ENCODE results near the gene HOXD13.

HOXD13 gene

GRCh38 chr2:176076063-176076462 is 16.5 kb upstream of the HOXD13 start (continued):
- no peak for TF ChIP-seq PRDM10 (tag by site-specific recombination; IDR thresholded peaks at IDR 0.05)
- TF ChIP-seq ZEB2 (tag by site-specific recombination; IDR thresholded peaks at IDR 0.05): no peak
- TF ChIP-seq ZNF776 (tag by site-specific recombination; IDR thresholded peaks at IDR 0.05; ENCODE audit: borderline replicate concordance): no peak
- TF ChIP-seq TRIM28 (IDR thresholded peaks at IDR 0.05; ENCODE audit: borderline replicate concordance, low read length): no peak
- no peak for TF ChIP-seq ZNF274 (IDR thresholded peaks at IDR 0.05; ENCODE audit: low read length)
- TF ChIP-seq ZNF274 (tag by site-specific recombination; IDR thresholded peaks at IDR 0.05; ENCODE audit: borderline replicate concordance): no peak

- TF ChIP-seq ZNF521 (tag by site-specific recombination; IDR thresholded peaks at IDR 0.05) (no peak), PBX3 (CRISPR knock-in tag; IDR thresholded peaks at IDR 0.05) (no peak), ZNF561 (tag by site-specific recombination; IDR thresholded peaks at IDR 0.05; ENCODE audit: borderline replicate concordance) (no peak)
- ChIA-PET CTCF (no interaction called here), POLR2A (no interaction called here)
- Histone ChIP-seq H3K36me3 (ENCODE audit: control insufficient read depth in 2 of 2, insufficient read depth in 1 of 2, low read length in 2 of 2) (no peaks in the 10 kb centered on the region), H3K4me1 (ENCODE audit: control insufficient read depth, insufficient read depth, low read length) (no peaks in the 10 kb centered on the region), H3K4me3 (ENCODE audit: low read depth, low read length) (no peak overlapping the region), H3K9me3 (ENCODE audit: control insufficient read depth, insufficient read depth, low read depth, low read length) (no peaks in the 10 kb centered on the region), H3K27ac (ENCODE audit: extremely low read depth, low read depth, low read length) (no peak overlapping the region)
Measured at GRCh38 chr2:176076796-176077195, 15.7 kb upstream of the HOXD13 start.

- peak overlapping the region; percentile 42 for H3K4me3 ChIP-seq (ENCODE audit: low read depth, low read length)
- POLR2A ChIA-PET: interaction anchor here (0.8 to 2.7 kb wide), 2 partner anchors 26 to 77 kb away, joined by 4 to 12 read pairs; partner anchors contain the start of gene LNPK
- no peaks in the 10 kb centered on the region for H3K36me3 ChIP-seq (ENCODE audit: control insufficient read depth in 2 of 2, insufficient read depth in 1 of 2, low read length in 2 of 2)
- peak overlapping the region; percentile 33; the same call in 1 of the 2 replicates for H3K27ac ChIP-seq (ENCODE audit: extremely low read depth, low read depth, low read length)
- no peaks in the 10 kb centered on the region for H3K4me1 ChIP-seq (ENCODE audit: control insufficient read depth, insufficient read depth, low read length)
- no peak for TF ChIP-seq ZNF521 (tag by site-specific recombination; IDR thresholded peaks at IDR 0.05)
- no peak for TF ChIP-seq ZNF513 (tag by site-specific recombination; IDR thresholded peaks at IDR 0.05)
- TF ChIP-seq ZBTB48 (tag by site-specific recombination; IDR thresholded peaks at IDR 0.05): no peak
- TF ChIP-seq OVOL3 (tag by site-specific recombination; IDR thresholded peaks at IDR 0.05): no peak
- no peak for TF ChIP-seq ZNF701 (tag by site-specific recombination; IDR thresholded peaks at IDR 0.05)
- TF ChIP-seq ZNF510 (tag by site-specific recombination; IDR thresholded peaks at IDR 0.05; ENCODE audit: insufficient replicate concordance): no peak
- no peak for TF ChIP-seq MYNN (tag by site-specific recombination; IDR thresholded peaks at IDR 0.05; ENCODE audit: borderline replicate concordance)
- TF ChIP-seq ZNF76 (tag by site-specific recombination; IDR thresholded peaks at IDR 0.05; ENCODE audit: borderline replicate concordance, low read depth): no peak
- TF ChIP-seq ZNF585B (tag by site-specific recombination; IDR thresholded peaks at IDR 0.05): no peak
- TF ChIP-seq ZBTB44 (tag by site-specific recombination; IDR thresholded peaks at IDR 0.05): no peak
- no peak for TF ChIP-seq ZNF16 (tag by site-specific recombination; IDR thresholded peaks at IDR 0.05; ENCODE audit: low read depth)
- TF ChIP-seq ZNF24 (tag by site-specific recombination; IDR thresholded peaks at IDR 0.05): no peak
- TF ChIP-seq GLI4 (tag by site-specific recombination; IDR thresholded peaks at IDR 0.05): no peak
- CTCF ChIA-PET: interaction anchor here (0.6 to 3.2 kb wide), 29 partner anchors 7 to 1073 kb away, joined by 3 to 44 read pairs (median 4); partner anchors contain the start of genes HOXD12, HOXD13 and LNPK
- H3K9me3 ChIP-seq (ENCODE audit: control insufficient read depth, insufficient read depth, low read depth, low read length): no peaks in the 10 kb centered on the region
Measured at GRCh38 chr2:176078541-176079284, 13.8 kb upstream of the HOXD13 start.
